Measurements from ENCODE around the gene MLANA.

MLANA gene

GRCh38 chr9:5909976-5910375 lies 19.3 kb downstream of the MLANA start:
- no peak for DNase-seq

- DNase-seq, result no peak
Measured at GRCh38 chr9:5910413-5911057, 19.8 kb downstream of the MLANA start.

- DNase-seq, result no peak
Measured at GRCh38 chr9:5915438-5915837, 24.7 kb downstream of the MLANA start.

DNA sequence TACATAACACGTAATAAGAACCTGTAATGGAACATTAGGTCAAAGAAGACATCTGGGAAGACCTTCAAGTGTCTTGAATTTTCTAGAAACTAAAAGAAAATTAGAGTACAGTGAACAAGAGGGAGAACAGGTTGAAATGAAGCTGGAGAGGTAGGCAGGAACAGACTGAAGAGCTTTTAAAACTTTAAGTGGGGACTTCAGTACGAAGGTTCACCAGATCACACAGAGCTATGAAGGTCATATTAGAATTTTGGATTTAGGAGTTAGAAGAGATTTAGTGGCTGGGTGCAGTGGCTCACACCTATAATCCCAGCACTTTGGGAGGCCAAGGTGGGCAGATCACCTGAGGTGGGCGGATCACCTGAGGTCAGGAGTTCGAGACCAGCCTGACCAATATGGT lies 26.6 kb downstream of the MLANA start:
- no peak for DNase-seq

- DNase-seq, result no peak
Measured at GRCh38 chr9:5917888-5918287, 27.2 kb downstream of the MLANA start.

DNA sequence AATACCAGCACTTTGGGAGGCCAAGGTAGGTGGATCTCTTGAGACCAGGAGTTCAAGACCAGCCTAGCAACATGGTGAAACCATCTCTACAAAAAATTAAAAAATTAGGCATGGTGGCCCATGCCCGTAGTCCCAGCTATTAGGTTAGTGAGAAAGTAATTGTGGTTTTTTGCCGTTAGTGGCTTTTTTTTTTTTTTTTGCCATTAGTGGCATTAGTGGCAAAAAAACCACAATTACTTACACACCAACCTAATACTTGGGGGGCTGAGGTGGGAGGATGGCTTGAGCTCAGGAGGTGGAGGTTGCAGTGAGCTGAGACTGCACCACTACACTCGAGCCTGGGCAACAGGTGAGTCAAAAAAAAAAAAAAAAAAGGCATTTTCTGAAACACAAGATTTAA lies 27.8 kb downstream of the MLANA start:
- no peak for DNase-seq

DNA sequence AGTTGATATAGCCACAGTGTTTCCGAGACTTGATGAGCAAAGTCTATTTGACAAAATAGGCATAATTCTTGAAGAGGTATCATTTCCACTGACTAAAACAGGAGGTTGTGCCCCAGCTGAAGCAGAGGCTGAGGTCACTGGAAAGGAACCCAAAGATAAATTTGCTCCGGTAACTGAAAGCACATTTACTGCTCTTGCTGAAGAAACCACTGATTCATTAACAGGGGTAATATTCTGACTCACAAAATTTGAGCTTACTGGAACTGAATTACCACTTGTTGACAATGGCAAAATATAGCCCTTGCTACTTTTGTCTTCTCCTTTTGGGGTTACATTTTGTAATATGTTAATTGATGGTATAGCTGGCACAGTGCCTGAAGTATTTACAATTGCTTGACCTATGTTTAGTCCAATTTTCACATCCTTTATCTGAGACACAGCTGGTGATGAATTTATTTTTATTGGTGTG lies 30.2 kb downstream of the MLANA start:
- DNase-seq, result no peak

- no peak for DNase-seq
Measured at GRCh38 chr9:5922192-5922591, 31.5 kb downstream of the MLANA start.

DNA sequence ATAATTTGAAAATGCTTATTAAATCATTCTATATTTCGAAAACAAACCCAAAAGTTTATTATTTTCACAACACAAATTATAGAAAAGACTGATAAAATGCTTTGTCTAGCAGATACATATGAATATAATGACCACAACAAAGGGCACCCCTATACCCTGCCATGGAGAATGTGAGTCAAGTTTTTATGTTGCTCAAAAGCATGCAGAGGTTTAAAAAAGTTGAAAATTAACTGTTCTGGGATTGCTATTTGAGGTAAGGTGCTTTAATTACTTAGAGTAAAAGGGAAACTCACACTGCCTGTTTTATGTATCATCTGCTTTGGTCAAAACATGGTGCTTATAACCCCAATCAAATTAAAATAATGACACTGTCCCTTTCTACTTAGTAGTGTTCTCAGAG lies 41.0 kb downstream of the MLANA start:
- DNase-seq, result no peak

GRCh38 chr9:5938449-5938848 lies 47.8 kb downstream of the MLANA start:
- DNase-seq, result no peak

DNA sequence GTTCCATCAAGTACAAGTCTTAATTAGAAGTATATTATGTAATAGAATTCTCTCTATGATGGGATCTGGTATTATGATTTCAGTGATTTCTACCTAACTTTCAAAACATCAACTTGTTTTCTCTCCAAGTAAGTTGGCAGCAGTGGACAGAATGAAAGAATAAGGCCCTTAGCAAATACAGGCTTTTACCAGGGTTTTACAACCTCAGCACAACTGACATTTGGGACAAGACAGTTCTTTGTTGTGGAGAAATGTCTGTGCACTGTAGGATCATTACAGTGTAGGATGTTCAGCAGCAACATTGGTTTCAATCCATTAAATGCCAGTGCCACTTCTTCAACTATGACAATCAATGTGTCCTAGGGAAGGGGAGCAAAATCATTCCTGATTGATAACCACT lies 48.8 kb downstream of the MLANA start:
- DNase-seq, result no peak

- no peak for DNase-seq
Measured at GRCh38 chr9:5941214-5941613, 50.5 kb downstream of the MLANA start.

- no peak for DNase-seq
Measured at GRCh38 chr9:5945112-5945511, 54.4 kb downstream of the MLANA start.

- peak; percentile 24 for DNase-seq
Measured at GRCh38 chr9:5947912-5948311, 57.2 kb downstream of the MLANA start.

- no peak for DNase-seq
Measured at GRCh38 chr9:5949103-5949699, 58.5 kb downstream of the MLANA start.

DNA sequence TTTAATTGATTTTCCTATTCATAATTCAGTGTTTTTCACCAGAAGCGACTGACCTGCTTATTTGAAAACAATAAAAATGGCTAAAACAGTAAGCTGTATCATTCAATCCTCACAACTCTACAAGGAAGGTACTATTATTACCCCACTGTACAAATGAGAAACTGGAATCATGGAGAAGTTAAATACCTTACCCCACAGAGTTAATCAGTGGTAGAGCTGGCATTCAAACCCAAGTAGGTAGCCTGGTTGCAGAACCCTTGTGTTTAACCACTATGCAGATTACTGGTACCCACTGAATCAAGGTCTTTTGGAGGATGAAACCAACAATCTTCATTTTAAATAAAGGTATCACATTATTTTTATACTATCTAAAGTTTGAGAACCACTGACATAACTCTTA lies 59.6 kb downstream of the MLANA start:
- DNase-seq, result no peak

GRCh38 chr9:5951686-5952211 lies 61.1 kb downstream of the MLANA start:
- no peak for DNase-seq

- DNase-seq, result peak; percentile 49
Measured at GRCh38 chr9:5953743-5954707, 63.3 kb downstream of the MLANA start.

DNA sequence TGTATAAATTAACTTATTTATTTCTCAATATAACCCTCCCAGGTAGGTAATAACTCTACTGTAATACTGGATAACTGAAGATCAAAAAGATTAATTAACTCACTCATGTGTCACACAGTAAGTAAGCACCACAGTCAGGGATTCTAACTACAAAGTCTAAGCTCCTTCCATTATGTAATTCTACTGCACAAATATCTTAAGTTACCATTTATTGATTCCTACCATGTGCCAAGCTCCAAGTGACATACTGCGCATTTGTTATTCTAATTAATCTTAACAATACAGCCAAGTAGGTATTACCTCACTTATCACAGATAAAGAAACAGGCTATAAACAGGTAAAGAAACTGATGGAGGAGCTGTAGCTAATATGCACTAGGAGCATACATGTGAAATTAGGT lies 66.5 kb downstream of the MLANA start:
- no peak for DNase-seq

GRCh38 chr9:5958273-5958672 lies 67.6 kb downstream of the MLANA start:
- DNase-seq, result no peak

All from NCI-H1105 treated with DMSO at 0.1 percent for 48 hours (cell line).